GM23248 (cell line): ENCODE measurements around the gene SLC8A1.

Source experiments
- EZH2 ChIP-seq: fragments of 200-600 bp; sonication (generic); IDR thresholded peaks from 2 replicates; pipeline ENCODE4 v1.6.1; 2018; ENCODE audit warnings: antibody characterized with exemption, mild to moderate bottlenecking; ENCODE audit not compliant: insufficient read depth, poor library complexity, severe bottlenecking
- EZH2phosphoT487 ChIP-seq: fragments of 200-600 bp; sonication (generic); IDR thresholded peaks from 2 replicates; pipeline ENCODE4 v1.6.1; 2018; ENCODE audit warnings: antibody characterized with exemption, moderate library complexity, mild to moderate bottlenecking, low read depth; ENCODE audit not compliant: insufficient read depth

DNA sequence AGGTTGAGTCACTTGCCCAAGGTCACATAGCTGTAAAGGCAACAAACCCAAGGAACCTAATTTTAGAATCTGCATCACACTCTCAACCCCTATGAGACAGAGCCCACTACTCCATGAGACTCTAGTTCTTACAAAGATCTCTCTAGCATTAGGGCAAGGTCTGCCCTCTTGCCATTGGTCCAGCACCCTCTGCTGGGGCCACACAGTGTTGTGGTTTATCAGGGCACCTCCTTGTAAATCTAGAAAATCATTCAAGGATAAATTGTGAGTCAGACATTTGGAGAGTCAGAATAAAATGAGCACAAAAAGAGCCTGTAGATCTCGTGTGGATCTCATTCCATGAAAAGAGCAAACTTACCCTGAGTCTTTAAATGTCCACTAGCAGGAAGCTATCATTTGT lies 91.2 kb downstream of the SLC8A1 start:
- TF ChIP-seq EZH2phosphoT487 (no peak), EZH2 (no peak)
